ENCODE results near the gene TTLL10. TPM values are rescaled to one million over a fixed set of nuclear protein-coding genes. Genes with fewer than 3 reads are reported as not detected.

Gene TTLL10
- total RNA-seq, 4 donors from 2014 or later, result 0.23 TPM; not detected in 3

DNA sequence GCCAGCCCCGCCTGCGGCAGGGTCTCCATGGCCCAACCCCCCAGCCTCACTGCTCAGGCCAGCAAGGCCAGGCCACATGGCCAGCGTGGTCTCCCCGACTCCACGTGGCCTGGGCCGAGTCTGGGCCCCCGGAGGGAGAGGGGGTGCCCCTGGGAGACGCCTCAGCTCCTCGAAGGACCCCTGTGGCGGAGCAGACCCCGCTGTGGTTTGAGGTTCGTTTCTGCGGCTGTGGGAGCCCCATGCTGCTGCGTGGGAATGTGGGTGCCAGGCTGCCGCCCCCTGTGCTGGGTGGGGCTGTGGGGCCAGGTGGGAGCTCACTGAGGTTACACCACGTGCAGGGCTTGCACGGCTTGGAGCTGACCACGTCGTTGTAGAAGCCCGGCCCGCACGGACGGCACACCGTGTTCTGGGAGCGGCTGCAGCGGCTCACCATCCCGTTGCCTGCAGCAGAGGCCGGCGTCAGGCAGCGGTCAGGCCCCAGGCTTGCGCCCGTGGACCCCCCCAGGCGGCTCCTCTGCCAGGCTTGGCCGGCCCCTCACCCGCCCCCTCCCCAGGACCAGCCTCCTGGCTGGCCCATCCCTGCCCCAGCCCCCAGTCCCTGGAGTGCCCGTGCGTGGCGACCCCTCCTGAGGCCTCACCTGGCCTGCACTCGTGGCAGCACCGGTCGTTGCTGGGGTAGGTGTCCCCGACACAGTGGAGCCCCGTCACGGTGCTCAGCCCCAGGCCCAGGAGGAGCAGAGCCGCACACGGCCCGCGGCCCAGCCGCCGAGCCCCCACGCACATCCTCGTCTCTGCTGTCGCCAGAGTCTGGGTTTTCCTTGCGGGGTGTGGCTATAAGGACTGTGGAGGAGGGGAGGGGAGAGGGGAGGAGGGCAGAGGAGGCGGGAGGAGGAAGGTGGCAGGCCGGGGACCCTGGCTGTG is 39.9 kb downstream of the TTLL10 start, which contains the start of gene TNFRSF4:
Gene TNFRSF4 (minus strand): TSS at position 809 of the 921 bp plus-strand sequence. CDS start 26 bp downstream, at position 783.
- Histone ChIP-seq H3K27me3 (peaks cover 3% of the 10 kb centered on the region), H3K4me1 (peaks cover 0 to 24% (median 0%) of the 10 kb centered on the region in 3 donors), H3K27ac (peak within 1 kb of the TSS in 1 of 4 donors; percentile 38), H3K9me3 (no peaks in the 10 kb centered on the region), H3K4me3 (peak within 1 kb of the TSS in 1 of 2 donors; percentile 40), H3K36me3 (peaks cover 0 to 36% of the 10 kb centered on the region in 2 donors)
- no peak for ATAC-seq
- no peak for TF ChIP-seq EP300 (IDR thresholded peaks at IDR 0.05)
- WGBS, 2 donors (ENCODE audit: low coverage in 1 of 2), result 60% methylated on average over 3 of the region's 56 CpGs; no CpG with 5 or more reads in 1 of the 2 donors

DNA sequence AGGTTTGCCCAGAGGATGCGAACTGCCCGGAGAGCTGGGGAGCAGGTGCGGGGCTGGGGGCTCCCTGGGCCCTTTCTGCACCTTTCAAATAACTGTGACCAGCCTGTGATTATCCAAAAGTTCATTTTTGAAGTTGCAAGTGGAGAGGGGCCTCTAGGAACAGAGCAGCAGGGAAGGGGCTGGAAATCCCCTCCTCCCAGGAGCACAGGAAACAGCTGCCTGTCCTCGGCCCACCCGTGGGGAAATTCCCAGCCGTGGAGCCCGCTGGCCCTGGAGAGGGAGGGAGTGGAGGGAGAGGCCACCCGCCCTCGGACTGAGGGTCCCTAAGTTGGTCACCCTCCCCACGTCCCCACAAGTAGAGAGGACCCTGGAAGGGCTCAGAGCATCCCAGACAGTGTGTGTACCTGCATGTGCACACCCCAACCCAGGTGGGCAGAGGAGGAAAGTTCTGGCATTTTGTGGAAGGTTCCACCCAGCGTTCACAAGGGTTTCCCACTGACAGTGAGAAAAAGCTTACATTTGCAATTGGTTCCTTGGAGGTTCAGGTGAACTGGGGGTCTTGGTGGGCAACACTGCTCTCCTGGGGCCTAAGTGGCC is 41.5 kb downstream of the TTLL10 start:
- ATAC-seq, result no peak

DNA sequence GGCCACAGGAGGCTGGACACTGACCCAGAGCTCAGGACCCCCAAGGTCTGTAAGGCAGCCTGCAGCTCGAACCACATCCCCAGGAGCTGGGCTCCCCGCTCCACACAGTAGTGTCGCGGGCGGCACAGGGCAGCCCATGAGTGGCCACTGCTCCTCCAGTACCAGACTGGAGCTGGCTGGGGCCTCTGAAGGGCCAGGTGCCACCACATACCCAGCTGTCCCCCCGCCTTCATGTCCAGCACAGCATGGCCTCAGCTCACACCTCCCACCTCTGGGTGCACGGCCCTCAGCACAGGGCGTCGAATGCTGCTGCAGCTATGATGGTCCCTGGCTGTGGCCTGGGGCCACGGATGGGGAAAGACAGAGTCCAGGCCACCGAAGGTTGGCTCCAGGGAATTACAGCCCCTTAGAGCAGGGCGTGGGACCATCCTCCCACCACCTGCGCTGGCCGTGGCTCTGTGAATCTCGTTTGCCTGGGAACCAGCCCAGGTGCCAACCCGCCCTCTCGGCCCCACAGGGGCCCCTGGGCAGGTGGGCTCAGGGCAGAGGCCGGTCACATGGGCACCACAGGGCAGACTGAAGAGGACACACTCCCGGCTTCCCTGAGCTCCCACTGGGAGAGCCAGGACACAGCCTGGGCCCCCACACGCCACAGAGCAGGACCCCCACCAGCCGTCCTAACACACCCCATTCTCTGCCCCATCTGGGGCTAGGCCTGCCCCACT is 42.4 kb downstream of the TTLL10 start:
- WGBS, 2 donors (ENCODE audit: low coverage in 1 of 2), result 100% methylated on average over 1 of the region's 21 CpGs; no CpG with 5 or more reads in 1 of the 2 donors
- H3K36me3 ChIP-seq, result peaks cover 0 to 60% of the 10 kb centered on the region in 2 donors
- TF ChIP-seq POLR2A (IDR thresholded peaks at IDR 0.05) (no peak), EP300 (IDR thresholded peaks at IDR 0.05) (no peak), POLR2AphosphoS5 (IDR thresholded peaks at IDR 0.05) (no peak)
- TF ChIP-seq, protein P1, sequence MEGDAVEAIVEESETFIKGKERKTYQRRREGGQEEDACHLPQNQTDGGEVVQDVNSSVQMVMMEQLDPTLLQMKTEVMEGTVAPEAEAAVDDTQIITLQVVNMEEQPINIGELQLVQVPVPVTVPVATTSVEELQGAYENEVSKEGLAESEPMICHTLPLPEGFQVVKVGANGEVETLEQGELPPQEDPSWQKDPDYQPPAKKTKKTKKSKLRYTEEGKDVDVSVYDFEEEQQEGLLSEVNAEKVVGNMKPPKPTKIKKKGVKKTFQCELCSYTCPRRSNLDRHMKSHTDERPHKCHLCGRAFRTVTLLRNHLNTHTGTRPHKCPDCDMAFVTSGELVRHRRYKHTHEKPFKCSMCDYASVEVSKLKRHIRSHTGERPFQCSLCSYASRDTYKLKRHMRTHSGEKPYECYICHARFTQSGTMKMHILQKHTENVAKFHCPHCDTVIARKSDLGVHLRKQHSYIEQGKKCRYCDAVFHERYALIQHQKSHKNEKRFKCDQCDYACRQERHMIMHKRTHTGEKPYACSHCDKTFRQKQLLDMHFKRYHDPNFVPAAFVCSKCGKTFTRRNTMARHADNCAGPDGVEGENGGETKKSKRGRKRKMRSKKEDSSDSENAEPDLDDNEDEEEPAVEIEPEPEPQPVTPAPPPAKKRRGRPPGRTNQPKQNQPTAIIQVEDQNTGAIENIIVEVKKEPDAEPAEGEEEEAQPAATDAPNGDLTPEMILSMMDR (IDR thresholded peaks at IDR 0.05), result no peak
- no peak overlapping the region for H3K27ac ChIP-seq
- no peak overlapping the region for H3K4me3 ChIP-seq
- peaks cover 0 to 22% (median 0%) of the 10 kb centered on the region in 3 donors for H3K4me1 ChIP-seq
- H3K27me3 ChIP-seq, result no peaks in the 10 kb centered on the region
- H3K9me3 ChIP-seq, result no peaks in the 10 kb centered on the region
- ATAC-seq, result no peak

More for the DNA sequence above, 41.5 kb downstream of the TTLL10 start:
- no peak for TF ChIP-seq POLR2A (IDR thresholded peaks at IDR 0.05)
- TF ChIP-seq, protein P1 (IDR thresholded peaks at IDR 0.05), result no peak
- no peak overlapping the region for H3K27ac ChIP-seq
- no peaks in the 10 kb centered on the region for H3K27me3 ChIP-seq
- no peak overlapping the region for H3K4me3 ChIP-seq
- H3K4me1 ChIP-seq, result peaks cover 0 to 22% (median 0%) of the 10 kb centered on the region in 3 donors
- 60 to 80% methylated on average over 1 of the region's 11 CpGs for WGBS, 2 donors (ENCODE audit: low coverage in 1 of 2)
- H3K9me3 ChIP-seq, result no peaks in the 10 kb centered on the region
- peaks cover 0 to 52% of the 10 kb centered on the region in 2 donors for H3K36me3 ChIP-seq

DNA sequence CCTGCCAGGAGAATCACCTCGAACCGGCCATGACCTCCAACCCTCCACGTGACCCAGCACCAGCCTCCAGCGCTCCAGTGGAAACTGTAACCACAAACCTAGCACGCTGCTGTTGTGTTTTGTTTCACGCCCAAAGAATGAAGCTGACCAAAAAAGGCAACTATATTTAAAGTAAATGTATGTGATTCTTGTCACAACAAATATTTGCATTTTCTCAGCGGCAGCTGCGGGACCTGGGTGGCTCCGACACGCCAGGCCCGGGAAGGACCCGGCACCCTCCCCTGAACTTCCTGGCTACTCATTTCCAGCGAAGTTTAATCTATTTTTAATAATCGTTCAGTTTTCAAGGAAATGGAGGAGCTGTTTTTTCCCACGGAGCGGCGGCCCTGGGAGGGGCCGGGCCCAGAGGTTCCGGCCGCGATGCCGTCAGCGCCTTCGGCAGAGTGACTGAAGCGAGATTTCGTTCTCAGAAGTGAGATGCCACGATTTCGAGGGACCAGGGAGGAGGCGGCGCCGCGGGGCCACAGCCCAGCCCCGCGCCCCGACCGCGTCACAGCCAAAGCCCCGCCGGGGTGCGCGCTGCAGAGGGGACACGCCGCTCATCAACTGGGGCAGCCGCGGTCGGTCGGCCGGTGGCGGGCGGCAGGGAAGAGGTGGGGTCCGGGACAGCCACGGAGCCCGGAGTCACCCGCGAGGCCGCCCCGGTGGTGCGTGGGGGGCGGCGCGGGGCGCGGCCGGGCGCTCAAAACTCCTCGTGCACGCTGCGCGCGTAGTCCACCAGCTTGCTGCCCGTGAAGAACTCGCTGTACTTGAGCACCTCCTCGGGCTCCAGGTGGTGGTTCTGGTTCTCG is 43.3 kb downstream of the TTLL10 start:
- WGBS, 2 donors (ENCODE audit: low coverage in 1 of 2), result 83 to 86% methylated on average over 11 to 28 of the region's 74 CpGs
- TF ChIP-seq, protein P1 (IDR thresholded peaks at IDR 0.05), result no peak
- no peak for TF ChIP-seq POLR2A (IDR thresholded peaks at IDR 0.05)
- TF ChIP-seq EP300 (IDR thresholded peaks at IDR 0.05), result no peak
- TF ChIP-seq POLR2AphosphoS5 (IDR thresholded peaks at IDR 0.05), result no peak
- Histone ChIP-seq H3K27me3 (no peaks in the 10 kb centered on the region), H3K4me1 (peaks cover 0 to 22% (median 0%) of the 10 kb centered on the region in 3 donors), H3K36me3 (peaks cover 0 to 70% of the 10 kb centered on the region in 2 donors), H3K27ac (no peak overlapping the region), H3K4me3 (no peak overlapping the region), H3K9me3 (no peaks in the 10 kb centered on the region)
- ATAC-seq, result no peak

All from gastroesophageal sphincter (tissue), 4 donors.